Activated CD8-positive, alpha-beta memory T cell treated with anti-CD3 and anti-CD28 coated beads, Interleukin-2, amount 50 U/mL, for 24 hours (primary cell): Measurements from ENCODE around the gene MYO1F.
"Not testable (repeated sequence)": the region's sequence is repeated elsewhere in the genome, so short reads cannot be mapped to it uniquely, and the experiment has no call there.

Experiments used
- DNase-seq: peaks from one replicate; pipeline ENCODE4 v3.0.0-alpha.2; 2020; ENCODE audit errors: extremely low read depth

MYO1F gene

GRCh38 chr19:8600064-8600463, 22.8 kb upstream of the MYO1F start:
- no peak for DNase-seq

GRCh38 chr19:8596168-8596567, 18.9 kb upstream of the MYO1F start:
- no peak for DNase-seq

- no peak for DNase-seq
Measured at GRCh38 chr19:8595651-8596050, 18.4 kb upstream of the MYO1F start.

GRCh38 chr19:8593931-8594330, 16.7 kb upstream of the MYO1F start:
- DNase-seq: no peak

GRCh38 chr19:8592231-8593009, 15.2 kb upstream of the MYO1F start:
- peak; percentile 91 for DNase-seq

- DNase-seq: no peak
Measured at GRCh38 chr19:8589177-8589714, 12.0 kb upstream of the MYO1F start.

- no peak for DNase-seq
Measured at GRCh38 chr19:8585894-8586750, 8.9 kb upstream of the MYO1F start.

GRCh38 chr19:8584965-8585893, 8.0 kb upstream of the MYO1F start:
- DNase-seq: no peak

GRCh38 chr19:8580710-8581281, 3.6 kb upstream of the MYO1F start:
- peak; percentile 49 for DNase-seq

GRCh38 chr19:8578642-8579265, 1.5 kb upstream of the MYO1F start:
- DNase-seq: peak; percentile 57

- no peak for DNase-seq
Measured at GRCh38 chr19:8577741-8578140, 499 bp upstream of the MYO1F start.

- DNase-seq: no peak
Measured at GRCh38 chr19:8576273-8576993, 809 bp downstream of the MYO1F start.

- DNase-seq: no peak
Measured at GRCh38 chr19:8575467-8575997, 1.7 kb downstream of the MYO1F start.

GRCh38 chr19:8574619-8574922, 2.7 kb downstream of the MYO1F start:
- DNase-seq: not testable (repeated sequence)

GRCh38 chr19:8573316-8573715, 3.9 kb downstream of the MYO1F start:
- no peak for DNase-seq

GRCh38 chr19:8571006-8571411, 6.2 kb downstream of the MYO1F start:
- DNase-seq: no peak

GRCh38 chr19:8569066-8569771, 8.0 kb downstream of the MYO1F start:
- no peak for DNase-seq

GRCh38 chr19:8567522-8568172, 9.6 kb downstream of the MYO1F start:
- no peak for DNase-seq

GRCh38 chr19:8566855-8567254, 10.4 kb downstream of the MYO1F start:
- DNase-seq: no peak
